Esophagus (tissue), 2 donors: Measurements from ENCODE around the gene EID1. TPM values are rescaled to one million over a fixed set of nuclear protein-coding genes. Genes with fewer than 3 reads are reported as not detected.

Experiments used
- H3K27ac ChIP-seq, 2 donors: one replicate each; pipeline ENCODE4 v1.5.1; 2013; ENCODE audit warnings: low read depth in 2 of 2, mild to moderate bottlenecking in 2 of 2, inconsistent platforms in 1 of 2, low read length in 1 of 2, moderate library complexity in 1 of 2
- H3K27me3 ChIP-seq, 2 donors: one replicate each; pipeline ENCODE4 v1.6.1; 2013; ENCODE audit warnings: low read length in 2 of 2, control low read depth in 1 of 2, mild to moderate bottlenecking in 1 of 2; ENCODE audit not compliant: insufficient read depth in 2 of 2, control insufficient read depth in 1 of 2
- H3K36me3 ChIP-seq, 2 donors: one replicate each; pipeline ENCODE4 v1.6.1; 2013; ENCODE audit warnings: low read length in 1 of 2; ENCODE audit not compliant: control insufficient read depth in 2 of 2, insufficient read depth in 2 of 2
- H3K4me1 ChIP-seq, 2 donors: one replicate each; pipeline ENCODE4 v1.6.1; 2013; ENCODE audit warnings: low read length in 1 of 2; ENCODE audit not compliant: control insufficient read depth in 2 of 2, insufficient read depth in 2 of 2
- H3K4me3 ChIP-seq, 2 donors: one replicate each; pipeline ENCODE4 v1.5.1; 2013; ENCODE audit warnings: low read length in 2 of 2, mild to moderate bottlenecking in 2 of 2, low read depth in 1 of 2, moderate library complexity in 1 of 2
- H3K9me3 ChIP-seq, 2 donors: one replicate each; pipeline ENCODE4 v1.6.1; 2013; ENCODE audit warnings: mild to moderate bottlenecking in 2 of 2, low read depth in 1 of 2, low read length in 1 of 2, moderate library complexity in 1 of 2; ENCODE audit not compliant: control insufficient read depth in 2 of 2, insufficient read depth in 1 of 2
- WGBS, 2 donors: extraction: QIAGEN DNeasy Blood & Tissue Kit; methylation state at CpG; one replicate each; pipeline ENCODE4 v1.1.7; 2013; 5-methylcytosine and 5-hydroxymethylcytosine counted together
- polyA plus RNA-seq, 2 donors: library from polyadenylated mRNA; stranded (reverse); fragments of 200-250 nt; gene quantifications; one replicate each; pipeline ENCODE4 v1.2.3, GENCODE V29; 2013
- donor health status: healthy with polysubstance abuse.
- donor health status: Bipolar disorder and iron deficiency.

EID1 gene
- 10 to 100 TPM; 41.7 to 54.2 TPM for polyA plus RNA-seq

GRCh38 chr15:48877630-48878595 is at the start of gene EID1:
TSS of gene EID1 (plus strand) at chr15:48878134. CDS start at chr15:48878177, 43 bp downstream.
- 0 to 1% methylated on average over 58 of the region's 58 CpGs for WGBS, 2 donors
- Histone ChIP-seq H3K9me3 (no peaks in the 10 kb centered on the region), H3K36me3 (no peaks in the 10 kb centered on the region), H3K27me3 (no peaks in the 10 kb centered on the region), H3K4me1 (no peaks in the 10 kb centered on the region), H3K27ac (peak within 1 kb of the TSS; percentile 81 to 88), H3K4me3 (peak within 1 kb of the TSS; percentile 72 to 87)

- WGBS, 2 donors: 63 to 72% methylated on average over 4 of the region's 4 CpGs
- Histone ChIP-seq H3K4me1 (no peaks in the 10 kb centered on the region), H3K27me3 (no peaks in the 10 kb centered on the region), H3K27ac (no peak overlapping the region), H3K36me3 (no peaks in the 10 kb centered on the region), H3K9me3 (peaks cover 0 to 4% of the 10 kb centered on the region in 2 donors), H3K4me3 (no peak overlapping the region)
Observed at GRCh38 chr15:48828471-48828870, 49.5 kb upstream of the EID1 start.

GRCh38 chr15:48828906-48829305 is 49.0 kb upstream of the EID1 start:
- H3K4me1 ChIP-seq: no peaks in the 10 kb centered on the region
- peaks cover 0 to 4% of the 10 kb centered on the region in 2 donors for H3K9me3 ChIP-seq
- no peak overlapping the region for H3K27ac ChIP-seq
- H3K27me3 ChIP-seq: no peaks in the 10 kb centered on the region
- H3K4me3 ChIP-seq: no peak overlapping the region
- H3K36me3 ChIP-seq: no peaks in the 10 kb centered on the region

- Histone ChIP-seq H3K36me3 (no peaks in the 10 kb centered on the region), H3K4me1 (no peaks in the 10 kb centered on the region), H3K9me3 (peaks cover 0 to 4% of the 10 kb centered on the region in 2 donors), H3K27ac (no peak overlapping the region), H3K27me3 (no peaks in the 10 kb centered on the region), H3K4me3 (no peak overlapping the region)
Observed at GRCh38 chr15:48832648-48833047, 45.3 kb upstream of the EID1 start.

GRCh38 chr15:48833526-48834239 is 44.3 kb upstream of the EID1 start:
- Histone ChIP-seq H3K9me3 (peaks cover 0 to 4% of the 10 kb centered on the region in 2 donors), H3K27me3 (no peaks in the 10 kb centered on the region), H3K4me3 (no peak overlapping the region), H3K4me1 (no peaks in the 10 kb centered on the region), H3K36me3 (no peaks in the 10 kb centered on the region), H3K27ac (no peak overlapping the region)

- 84% methylated on average over 5 of the region's 5 CpGs for WGBS, 2 donors
- Histone ChIP-seq H3K4me3 (no peak overlapping the region), H3K9me3 (peaks cover 0 to 4% of the 10 kb centered on the region in 2 donors), H3K4me1 (no peaks in the 10 kb centered on the region), H3K36me3 (no peaks in the 10 kb centered on the region), H3K27me3 (no peaks in the 10 kb centered on the region), H3K27ac (no peak overlapping the region)
Observed at GRCh38 chr15:48834756-48835155, 43.2 kb upstream of the EID1 start.

- Histone ChIP-seq H3K27ac (no peak overlapping the region), H3K4me3 (no peak overlapping the region), H3K4me1 (no peaks in the 10 kb centered on the region), H3K9me3 (no peaks in the 10 kb centered on the region), H3K27me3 (no peaks in the 10 kb centered on the region), H3K36me3 (no peaks in the 10 kb centered on the region)
- WGBS, 2 donors: 73 to 82% methylated on average over 6 of the region's 6 CpGs
Observed at GRCh38 chr15:48842501-48842900, 35.4 kb upstream of the EID1 start.

- Histone ChIP-seq H3K27ac (no peak overlapping the region), H3K27me3 (no peaks in the 10 kb centered on the region), H3K4me1 (no peaks in the 10 kb centered on the region), H3K36me3 (no peaks in the 10 kb centered on the region), H3K9me3 (no peaks in the 10 kb centered on the region), H3K4me3 (no peak overlapping the region)
- 63 to 87% methylated on average over 1 of the region's 1 CpG for WGBS, 2 donors
Observed at GRCh38 chr15:48845123-48845522, 32.8 kb upstream of the EID1 start.

GRCh38 chr15:48850648-48851047 is 27.3 kb upstream of the EID1 start:
- no peaks in the 10 kb centered on the region for H3K27me3 ChIP-seq
- H3K4me3 ChIP-seq: no peak overlapping the region
- no peak overlapping the region for H3K27ac ChIP-seq
- no peaks in the 10 kb centered on the region for H3K4me1 ChIP-seq
- H3K9me3 ChIP-seq: no peaks in the 10 kb centered on the region
- 81 to 83% methylated on average over 2 of the region's 2 CpGs for WGBS, 2 donors
- H3K36me3 ChIP-seq: no peaks in the 10 kb centered on the region
